Measurements from ENCODE around the gene SYT7.
"Not testable (repeated sequence)": the region's sequence is repeated elsewhere in the genome, so short reads cannot be mapped to it uniquely, and the experiment has no call there.

Gene SYT7

GRCh38 chr11:61491736-61492395, 89.0 kb downstream of the SYT7 start:
- no peak for DNase-seq

- DNase-seq, result no peak
These were observed 90.8 kb downstream of the SYT7 start for GRCh38 chr11:61489833-61490721.

GRCh38 chr11:61488651-61489291, 92.1 kb downstream of the SYT7 start:
- DNase-seq, result no peak

DNA sequence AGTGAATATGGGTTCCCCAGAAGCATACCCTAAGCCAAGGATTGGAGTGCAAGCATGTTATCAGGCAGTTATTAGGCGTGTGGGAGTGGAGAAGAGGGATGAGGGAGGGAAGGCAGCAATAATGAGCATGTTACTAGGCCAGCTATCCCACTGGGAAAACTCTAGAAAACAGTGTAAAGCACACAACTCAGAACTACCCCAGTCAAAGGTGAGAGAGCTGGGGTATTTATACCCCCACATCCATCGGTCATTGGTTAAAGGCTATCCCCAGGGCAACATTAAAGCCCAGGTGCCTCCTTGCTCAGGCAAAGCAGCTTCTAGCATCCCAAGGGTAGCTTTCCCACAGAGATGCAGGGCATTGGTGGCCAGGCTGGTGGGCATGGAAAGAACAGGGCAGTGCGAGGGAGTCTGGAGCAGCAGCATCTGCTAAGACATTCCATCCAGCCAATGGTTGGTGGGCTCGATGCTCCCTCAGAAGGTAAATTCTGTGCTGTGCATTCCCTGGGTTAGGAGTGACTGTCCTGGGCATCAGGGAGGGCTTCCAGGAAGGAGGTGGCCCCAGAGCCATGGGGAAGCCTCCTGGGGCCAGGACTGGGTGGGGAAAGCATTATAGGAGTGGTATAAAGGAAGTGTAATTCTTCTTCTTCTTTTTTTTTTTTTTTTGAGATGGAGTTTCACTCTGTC, 93.4 kb downstream of the SYT7 start:
- DNase-seq, result no peak

GRCh38 chr11:61486779-61487178, 94.1 kb downstream of the SYT7 start:
- no peak for DNase-seq

- DNase-seq, result no peak
These were observed 94.8 kb downstream of the SYT7 start for GRCh38 chr11:61486011-61486620.

DNA sequence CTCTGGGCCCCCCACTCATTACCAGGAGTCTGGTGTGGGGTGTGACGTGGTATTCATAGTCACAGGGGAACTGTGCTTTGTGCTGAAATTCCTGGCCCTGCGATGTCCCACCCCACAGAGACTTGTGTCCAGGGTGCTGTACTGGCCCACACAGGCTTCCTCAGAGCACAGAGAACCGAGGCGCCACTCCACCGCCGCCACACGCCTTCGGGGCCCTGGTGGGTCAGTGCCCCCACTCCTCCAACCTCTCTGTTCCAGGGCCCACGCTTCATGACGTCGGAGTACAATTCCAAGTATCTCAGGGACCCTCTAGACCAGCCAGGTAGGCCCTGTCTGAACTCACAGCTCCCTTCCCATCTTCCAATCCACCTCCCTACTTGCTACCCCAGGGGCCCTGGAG, 95.8 kb downstream of the SYT7 start:
- DNase-seq, result no peak

DNA sequence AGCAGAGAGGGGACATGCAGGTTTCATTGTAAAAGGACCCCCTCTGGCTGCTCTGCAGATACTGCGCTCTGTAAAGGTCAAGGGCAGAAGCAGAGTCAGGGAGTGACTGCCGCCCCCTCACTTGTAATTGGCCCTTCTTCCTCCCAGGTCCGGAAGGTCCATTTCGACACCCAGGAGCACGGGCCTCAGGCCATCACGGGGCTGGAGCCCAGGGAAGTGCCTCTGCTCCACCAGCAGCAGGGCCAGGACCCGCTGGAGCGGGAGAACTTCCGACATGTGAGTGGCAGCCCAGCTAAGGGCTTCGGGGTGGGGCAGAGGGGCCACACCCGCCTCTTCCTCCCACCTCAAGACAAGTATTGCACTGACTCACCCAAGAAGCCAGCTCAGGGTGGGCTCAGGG, 96.3 kb downstream of the SYT7 start:
- DNase-seq, result no peak

GRCh38 chr11:61482513-61482912, 98.4 kb downstream of the SYT7 start:
- DNase-seq, result no peak

GRCh38 chr11:61481806-61482205, 99.1 kb downstream of the SYT7 start:
- DNase-seq, result no peak

- DNase-seq, result no peak
These were observed 99.9 kb downstream of the SYT7 start for GRCh38 chr11:61480994-61481335.

DNA sequence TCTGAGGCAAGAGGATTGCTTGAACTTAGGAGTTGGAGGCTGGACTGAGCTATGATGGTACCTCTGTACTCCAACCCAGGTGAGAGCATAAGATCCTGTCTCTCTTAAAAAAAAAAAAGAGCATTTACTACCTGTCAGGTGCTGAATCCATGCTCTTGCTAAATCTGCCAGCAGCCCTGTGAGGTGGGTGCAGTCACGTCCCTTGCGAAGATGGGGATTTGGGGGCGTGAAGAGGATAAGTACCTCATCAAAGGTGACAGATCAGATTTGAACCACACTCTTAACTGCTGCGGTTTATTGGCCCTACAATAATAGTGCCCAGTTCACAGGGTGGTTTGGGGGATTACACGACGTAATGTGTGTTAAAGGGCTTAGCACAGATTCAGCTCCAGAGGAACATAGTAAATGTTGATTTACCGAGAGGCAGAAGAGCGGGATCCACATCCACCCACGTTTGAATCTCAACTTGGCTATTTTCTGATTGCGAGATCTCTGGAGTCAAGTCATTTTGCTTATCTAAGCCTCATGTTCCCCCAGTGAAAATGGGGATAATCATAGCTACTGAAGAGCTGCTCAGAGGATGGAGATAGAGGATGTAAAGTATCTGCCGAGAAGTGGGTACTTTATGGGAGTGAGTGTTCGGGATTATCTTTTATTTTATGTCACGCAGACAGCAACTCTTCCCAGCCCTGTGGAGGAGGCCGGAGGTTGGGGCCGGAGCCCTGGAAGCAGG, 100.4 kb downstream of the SYT7 start:
- no peak for DNase-seq

DNA sequence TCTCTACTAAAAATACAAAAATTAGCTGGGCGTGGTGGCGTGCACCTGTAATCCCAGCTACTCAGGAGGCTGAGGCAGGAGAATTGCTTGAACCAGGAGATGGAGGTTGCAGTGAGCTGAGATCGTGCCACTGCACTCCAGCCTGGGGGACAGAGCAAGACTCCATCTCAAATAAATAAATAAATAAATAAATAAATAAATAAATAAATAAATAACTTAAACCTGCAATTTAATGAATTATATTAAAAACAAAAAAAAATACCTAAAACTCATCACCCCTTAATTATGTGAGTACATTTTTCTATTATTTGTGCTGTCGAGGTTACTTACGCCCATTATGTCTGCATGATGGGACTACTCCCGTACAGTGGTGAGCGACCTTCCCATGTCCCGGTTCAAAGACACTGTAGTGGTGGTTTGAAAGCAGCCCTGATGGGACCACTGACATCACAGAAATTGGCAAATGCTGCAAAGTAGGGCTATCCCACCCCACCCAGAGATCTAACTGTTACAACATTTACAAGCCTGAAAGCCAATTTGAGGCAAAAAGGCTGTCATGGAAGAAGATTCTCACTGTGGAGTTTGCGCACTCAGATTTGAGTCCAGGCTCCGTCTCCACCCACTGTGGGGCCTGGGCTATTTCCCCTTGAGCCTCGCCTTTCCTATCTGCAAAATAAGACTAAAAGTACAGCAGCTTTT, 101.4 kb downstream of the SYT7 start:
- DNase-seq, result not testable (repeated sequence)

DNA sequence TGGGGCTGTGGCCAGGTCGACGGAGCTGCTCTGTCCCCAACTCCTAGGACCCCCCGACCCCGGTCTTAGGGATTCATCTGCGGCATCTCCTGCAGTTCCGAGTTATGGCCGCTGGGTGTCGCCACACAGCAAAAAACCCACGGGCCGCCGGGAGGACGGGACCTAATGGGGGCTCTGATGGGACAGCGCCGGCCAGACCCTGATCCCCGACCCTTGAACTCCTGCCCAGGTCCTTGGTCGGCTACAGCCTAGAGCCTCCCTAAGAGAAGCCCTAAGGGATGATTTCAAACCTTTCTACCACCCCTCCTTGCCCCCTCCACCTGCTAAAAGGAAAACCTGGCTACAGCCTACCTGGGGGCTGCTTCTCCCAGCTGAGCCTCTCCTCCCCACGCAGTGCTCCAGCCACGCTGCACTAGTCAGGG, 103.1 kb downstream of the SYT7 start:
- DNase-seq, result no peak

DNA sequence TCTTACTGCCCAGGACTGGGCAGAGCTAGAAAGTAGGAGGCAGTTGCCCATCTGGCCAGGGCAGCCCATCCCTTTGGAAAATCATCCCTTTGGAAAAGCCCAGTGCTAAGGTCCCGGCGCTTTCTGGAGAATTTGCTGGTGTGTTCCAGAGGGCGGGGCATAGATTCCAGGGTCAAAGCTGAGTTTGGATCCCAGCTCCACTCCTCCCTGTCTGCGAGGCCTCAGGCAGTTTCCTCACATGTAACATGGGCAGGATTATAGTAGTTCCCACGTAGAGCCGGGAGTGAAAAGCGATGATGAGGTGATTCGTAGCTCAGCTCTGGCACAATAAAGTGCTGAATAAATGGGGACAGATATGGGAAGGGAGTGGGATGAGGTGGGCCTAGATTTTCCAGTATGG, 103.8 kb downstream of the SYT7 start:
- DNase-seq, result no peak

- no peak for DNase-seq
These were observed 104.5 kb downstream of the SYT7 start for GRCh38 chr11:61476371-61476770.

DNA sequence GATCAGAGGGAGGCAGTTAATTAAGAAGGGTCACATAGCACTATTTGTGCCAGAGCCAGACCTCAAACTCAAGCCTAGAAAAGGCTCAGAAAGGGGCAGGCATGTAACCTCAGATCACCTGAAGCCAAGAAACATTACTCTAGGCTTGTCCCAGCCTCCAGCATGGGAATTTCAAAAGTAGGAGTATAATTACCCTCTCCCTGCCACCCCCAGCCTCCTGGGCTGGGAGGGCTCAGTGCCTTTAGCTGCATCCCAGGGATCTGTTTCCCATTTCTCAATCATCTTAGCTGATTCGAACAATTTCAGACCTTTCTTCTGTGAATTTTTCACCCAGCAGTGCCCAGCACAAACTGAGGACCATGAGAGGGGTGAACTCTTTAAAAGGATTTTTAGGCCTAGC, 105.4 kb downstream of the SYT7 start:
- DNase-seq, result no peak

DNA sequence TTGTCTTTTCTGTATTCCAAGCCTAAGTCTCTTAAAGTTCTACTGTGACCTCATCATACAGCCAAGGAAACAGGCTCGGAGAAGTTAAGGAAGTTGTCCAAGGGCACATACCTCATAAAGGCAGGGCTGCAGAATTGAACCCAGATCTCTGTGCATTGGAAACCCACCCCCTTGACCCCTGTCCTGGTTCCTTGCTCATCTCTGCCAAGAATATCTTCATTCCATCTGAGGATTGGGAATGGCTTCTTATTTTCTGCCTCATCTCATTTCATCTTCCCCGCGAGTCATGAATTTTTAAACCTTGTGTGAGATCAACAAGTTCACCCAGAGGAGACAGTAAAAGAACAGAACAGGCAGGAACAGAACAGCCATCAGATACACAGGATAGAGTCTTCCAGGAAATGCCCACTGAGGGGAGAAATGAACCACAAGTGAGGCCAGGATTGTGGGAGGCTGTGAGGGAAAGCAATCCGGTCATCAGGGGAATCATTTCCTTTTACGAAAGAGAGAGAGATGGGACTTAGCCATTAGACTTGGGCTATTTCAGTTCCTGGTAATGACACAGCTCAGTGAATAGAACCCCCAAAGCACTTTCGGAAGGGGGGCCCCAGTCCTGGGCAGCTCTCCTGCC, 106.7 kb downstream of the SYT7 start:
- no peak for DNase-seq

DNA sequence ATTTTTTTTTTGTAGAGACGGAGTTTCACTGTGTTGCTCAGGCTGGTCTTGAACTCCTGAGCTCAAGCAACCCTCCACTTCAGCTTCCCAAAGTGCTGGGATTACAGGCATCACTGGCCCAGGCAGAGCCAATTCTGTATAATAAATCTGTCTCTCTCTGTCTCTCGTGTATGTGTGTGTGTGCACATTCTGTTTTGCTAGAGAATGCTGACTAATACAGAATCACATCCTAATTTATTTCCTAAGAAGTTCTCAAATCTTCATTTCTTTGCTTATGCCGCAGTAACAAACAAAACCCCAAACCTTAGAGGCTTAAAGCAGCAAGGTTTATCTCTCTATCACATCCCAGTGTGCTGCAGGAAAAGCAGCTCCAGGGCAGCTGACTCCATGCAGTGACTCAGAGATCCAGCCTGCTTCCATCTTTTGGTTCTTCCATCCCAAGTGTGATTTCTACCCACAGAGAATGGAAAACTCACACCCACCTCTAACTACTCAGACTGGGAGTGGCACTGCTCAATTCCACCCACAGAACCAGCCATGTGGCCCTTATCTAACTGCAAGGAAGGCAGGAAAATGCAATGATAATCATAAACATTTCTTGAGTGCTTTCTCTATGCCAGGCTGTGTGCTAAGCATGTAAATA, 107.4 kb downstream of the SYT7 start:
- no peak for DNase-seq

DNA sequence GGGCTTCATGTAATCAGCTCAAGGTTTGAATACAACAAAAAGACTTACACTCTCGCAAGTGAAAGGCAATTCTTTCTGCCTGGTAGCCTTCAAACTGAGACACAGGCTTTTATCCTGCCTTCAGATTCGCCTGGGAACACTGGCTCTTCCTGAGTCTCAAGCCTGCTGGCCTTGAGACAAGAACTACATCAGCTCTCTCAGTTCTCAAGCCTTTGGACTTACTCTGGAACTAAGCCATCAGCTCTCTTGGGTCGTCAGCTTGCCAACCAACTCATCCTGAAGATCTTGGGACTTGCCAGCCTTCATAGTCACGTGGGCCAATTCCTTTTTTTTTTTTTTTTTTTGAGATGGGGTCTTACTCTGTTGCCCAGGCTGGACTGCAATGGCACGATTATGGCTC, 108.0 kb downstream of the SYT7 start:
- DNase-seq, result no peak

- DNase-seq, result no peak
These were observed 108.6 kb downstream of the SYT7 start for GRCh38 chr11:61472282-61472681.

All from GDM1 (cell line).